Raji (cell line): Measurements from ENCODE around the gene URB2.

Experiments
- POLR2A ChIP-seq: IDR thresholded peaks from 2 replicates; pipeline ENCODE4 v1.6.1; 2011; ENCODE audit warnings: low read depth, low read length, control low read depth; ENCODE audit not compliant: insufficient read depth

The URB2 gene

DNA sequence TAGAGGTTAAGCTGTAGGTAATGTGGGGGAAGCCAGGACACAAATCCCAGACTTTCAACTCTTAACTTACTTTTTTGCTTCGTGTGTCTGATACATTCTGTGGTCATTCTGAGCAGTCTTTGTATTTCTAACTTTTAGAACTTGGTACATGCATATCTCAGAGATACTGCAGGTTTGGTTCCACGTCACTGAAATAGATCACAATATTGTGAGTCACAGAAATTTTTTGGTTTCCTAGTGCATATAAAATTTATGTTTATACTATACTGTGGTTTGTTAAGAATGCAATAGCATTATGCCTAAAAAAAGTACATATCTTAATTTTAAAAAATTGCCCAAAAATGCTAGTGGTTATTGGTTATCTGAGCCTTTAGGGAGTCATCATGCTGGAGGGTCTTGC is 3.2 kb downstream of the URB2 start:
- TF ChIP-seq POLR2A = no peak

DNA sequence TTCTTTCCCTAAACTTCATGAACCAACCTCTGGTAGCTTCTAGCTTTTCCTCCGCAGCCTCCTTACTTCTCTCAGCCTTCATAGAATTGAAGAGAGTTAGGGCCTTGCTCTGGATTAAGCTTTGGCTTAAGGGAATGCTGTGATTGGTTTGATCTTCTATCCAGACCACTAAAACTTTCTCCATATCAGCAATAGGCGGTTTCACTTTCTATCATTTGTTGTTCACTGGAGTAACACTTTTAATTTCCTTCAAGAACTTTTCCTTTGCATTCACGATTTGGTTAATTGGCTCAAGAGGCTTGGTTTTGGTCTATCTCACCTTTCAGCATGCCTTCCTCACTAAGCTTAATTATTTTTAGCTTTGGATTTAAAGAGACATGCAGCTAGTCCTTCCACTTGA is 5.1 kb downstream of the URB2 start:
- no peak for TF ChIP-seq POLR2A

DNA sequence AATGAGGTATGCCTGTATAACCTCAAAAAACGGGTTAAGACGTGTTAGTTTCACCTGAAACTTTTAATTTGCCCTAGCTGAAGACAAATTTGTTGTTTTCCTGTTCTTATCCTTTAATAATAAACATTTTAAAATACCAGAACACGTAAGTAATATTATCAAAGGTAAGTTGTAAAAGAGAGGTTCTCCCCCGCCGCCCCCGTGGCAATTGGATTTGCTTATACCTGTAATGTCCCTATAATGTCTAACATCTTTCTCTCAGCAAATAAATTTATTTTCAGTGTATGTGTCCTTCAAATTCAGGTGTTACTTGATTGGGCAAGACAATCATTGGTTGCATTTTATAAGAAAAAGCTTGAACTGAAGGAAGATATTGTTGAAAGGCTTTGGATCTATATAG is 5.9 kb downstream of the URB2 start:
- TF ChIP-seq POLR2A = no peak

DNA sequence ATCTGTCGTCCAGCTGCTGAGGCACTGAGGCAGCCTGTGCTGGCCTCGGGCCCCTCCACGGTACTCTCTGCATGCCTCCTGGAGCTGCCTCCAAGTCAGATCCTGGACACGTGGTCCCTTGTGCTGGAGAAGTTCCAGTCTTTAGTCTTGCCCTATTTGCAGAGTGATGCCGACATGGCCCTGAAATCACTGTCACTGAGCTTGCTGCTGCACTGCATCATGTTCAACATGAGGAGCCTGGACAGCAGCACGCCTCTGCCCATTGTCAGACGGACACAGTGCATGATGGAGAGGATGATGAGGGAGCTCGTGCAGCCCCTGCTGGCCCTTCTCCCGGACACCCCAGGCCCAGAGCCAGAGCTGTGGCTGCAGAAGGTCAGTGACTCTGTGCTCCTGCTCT is 10.0 kb downstream of the URB2 start:
- TF ChIP-seq POLR2A = no peak

DNA sequence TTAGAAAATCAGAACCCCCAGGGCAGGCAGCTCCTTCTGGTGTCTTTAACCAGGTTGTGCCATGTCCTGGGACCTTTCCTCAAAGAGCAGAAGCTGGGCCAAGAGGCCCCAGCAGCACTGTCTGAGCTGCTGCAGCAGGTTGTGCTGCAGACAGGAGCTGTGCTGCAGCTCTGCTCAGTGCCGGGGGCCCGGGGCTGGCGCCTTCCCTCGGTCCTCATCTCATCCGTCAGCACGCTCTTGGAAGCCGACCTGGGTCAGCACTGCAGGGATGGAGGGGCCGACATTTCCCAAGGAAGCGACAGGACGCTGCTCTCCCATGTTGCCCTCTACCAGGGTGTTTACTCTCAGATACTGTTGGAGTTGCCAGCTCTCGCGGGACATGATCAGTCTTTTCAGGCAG is 11.7 kb downstream of the URB2 start:
- no peak for TF ChIP-seq POLR2A

DNA sequence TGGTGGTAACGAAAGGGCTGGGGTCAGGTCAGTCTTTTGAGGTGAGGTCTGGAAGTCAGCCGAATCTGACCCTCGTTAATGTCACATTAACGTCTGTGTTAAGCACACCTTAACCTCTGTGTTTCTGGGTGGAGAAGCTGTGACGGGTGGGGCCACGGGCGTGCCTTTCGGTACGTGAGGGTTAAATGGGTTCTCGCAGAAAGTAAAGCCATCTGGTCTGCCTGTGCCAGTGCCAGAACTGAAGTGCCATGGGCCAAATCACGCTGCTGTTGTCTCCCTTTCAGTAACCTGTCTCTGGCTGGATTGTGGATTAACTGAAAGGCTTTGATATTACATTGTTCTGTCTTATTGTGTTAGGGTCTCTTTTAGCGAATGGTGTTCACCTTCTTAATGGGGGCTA is 14.4 kb downstream of the URB2 start:
- no peak for TF ChIP-seq POLR2A

DNA sequence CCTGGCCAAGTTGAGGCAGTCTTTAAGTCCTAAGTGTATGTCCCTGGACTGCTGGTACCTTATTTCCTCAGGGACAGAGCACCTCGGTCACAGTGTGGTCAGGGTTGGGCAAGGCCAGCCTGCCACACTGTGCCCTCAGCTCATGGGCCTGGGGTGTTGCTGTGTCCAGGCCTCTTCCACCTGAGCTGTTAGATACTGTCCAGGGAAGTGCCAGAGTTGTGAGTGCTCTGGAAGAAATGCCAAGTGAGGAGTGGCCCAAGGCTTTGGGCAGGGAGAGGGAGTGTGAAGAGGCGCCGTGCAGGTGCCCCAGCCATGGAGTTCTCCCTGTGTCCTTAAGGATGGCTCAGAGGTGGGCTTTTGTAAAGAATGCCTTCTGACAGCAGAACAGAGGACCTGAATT is 15.3 kb downstream of the URB2 start:
- no peak for TF ChIP-seq POLR2A

DNA sequence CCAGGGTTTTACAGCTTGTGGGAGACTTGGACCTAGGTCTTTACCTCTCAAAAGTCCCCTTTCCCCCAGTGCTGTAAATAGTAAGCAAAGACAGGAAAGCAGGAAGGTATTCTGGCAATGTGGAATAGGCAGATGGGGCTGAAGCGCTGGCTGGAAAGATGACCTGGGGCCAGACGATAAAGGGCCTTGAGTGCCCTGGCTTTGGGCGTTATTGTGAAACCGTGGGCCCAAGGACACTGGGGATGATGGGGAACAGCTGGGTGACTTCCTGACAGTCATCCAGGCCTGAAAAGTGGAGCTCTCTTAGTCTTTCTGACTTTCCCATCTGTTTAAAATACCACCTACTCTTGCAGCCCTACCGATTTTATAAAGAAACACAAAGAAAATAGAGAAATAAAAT is 16.3 kb downstream of the URB2 start:
- TF ChIP-seq POLR2A = no peak

DNA sequence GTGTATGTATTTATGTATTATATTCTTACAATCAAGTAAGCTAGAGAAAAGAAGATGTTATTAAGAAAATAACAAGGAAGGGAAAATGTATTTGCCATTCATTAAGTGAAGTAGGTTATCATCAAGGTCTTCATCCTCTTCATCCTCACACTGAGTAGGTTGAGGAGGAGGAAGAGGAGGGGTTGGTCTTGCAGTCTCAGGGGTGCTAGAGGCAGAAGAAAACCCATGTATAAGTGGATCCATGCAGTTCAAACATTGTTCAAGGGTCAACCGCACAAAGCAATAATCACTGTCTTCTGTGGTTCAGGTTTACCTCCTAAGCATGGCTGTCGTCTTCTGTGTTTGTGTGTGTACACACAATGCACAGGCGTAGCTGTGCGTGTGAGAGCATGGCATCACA is 16.9 kb downstream of the URB2 start:
- TF ChIP-seq POLR2A = no peak

DNA sequence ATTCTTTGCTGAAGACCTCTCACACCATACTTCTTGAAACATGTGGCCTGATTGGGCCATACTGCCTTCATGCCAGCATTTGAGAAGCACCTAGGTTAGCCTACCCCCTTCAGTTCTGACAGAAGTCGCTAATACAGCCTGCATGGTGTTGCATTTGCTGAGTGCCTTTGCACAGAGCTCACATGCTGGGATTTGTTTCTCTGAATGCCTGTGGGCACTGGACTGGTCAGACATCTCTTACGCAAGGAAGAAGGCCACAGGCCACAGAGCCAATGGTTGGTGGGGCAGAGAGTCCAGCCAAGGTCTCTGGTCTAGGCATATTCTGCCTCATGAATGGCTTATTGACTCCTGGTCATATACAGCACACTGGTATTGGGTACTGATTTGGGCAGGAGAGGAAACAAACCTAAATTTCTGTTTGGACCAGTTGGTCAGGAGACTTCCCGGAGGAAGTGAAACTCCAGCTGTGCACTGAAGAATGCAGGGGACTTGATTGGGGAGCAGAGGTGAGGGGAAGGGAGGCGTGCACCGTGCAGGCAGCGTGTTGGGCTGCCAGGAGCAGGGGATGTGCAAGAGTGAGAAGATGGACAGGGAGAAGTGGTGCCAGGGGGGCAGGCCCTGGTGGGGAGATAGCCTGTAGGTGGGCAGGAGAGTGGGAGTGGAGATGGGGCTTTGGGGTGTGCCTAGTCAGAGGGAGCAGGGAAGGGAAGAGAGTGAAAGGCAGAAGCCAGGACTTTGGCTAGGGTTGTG is 18.1 kb downstream of the URB2 start:
- no peak for TF ChIP-seq POLR2A

DNA sequence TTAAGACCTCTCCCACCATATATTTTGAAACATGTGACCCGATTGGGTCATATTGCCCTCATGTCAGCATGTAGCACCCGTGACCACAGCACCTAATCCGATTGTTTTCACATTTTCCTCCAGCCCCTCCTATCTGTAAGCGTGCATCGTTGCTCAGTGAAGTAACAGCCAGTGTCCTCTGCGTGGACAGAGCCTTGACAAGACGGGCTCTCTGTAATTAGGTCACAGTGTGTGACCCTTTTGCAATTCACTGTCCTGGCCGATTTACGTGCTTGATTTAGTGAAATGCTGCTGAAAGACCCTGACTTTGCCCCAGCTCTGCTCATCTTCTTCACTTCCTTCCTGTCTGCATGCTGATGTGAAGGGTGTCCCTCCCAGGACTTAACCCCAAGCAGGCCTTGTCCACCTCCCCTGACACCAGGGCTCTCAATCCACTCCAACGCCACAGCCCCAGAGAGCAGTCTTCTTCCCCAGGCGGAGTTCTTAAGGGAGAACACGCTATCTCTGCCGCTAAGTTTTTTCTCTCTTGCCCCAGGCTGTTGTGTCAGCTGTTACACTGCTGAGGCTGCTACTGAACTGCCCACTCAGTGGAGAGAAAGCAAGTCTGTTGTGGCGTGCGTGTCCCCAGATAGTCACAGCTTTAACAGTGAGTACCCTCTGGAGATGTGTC is 19.4 kb downstream of the URB2 start:
- TF ChIP-seq POLR2A = no peak

DNA sequence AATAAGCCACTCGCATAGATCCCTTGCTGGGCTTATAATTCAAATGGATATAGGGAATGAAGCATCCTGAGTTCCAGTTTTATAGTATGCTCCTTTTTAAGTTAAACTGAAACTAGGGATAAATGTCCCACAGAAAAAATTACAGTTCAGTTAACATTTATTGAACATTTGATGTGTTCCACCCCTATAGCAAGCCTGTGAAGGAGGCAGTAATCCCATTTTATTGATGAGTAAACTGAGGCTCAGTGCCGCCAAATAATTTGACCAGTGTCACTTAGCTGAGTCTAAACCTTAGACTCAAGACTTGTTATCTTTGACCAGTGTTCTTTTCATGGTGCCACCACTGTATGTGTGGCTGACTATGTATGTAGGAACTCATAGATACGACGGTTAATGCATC is 22.4 kb downstream of the URB2 start:
- TF ChIP-seq POLR2A = no peak

DNA sequence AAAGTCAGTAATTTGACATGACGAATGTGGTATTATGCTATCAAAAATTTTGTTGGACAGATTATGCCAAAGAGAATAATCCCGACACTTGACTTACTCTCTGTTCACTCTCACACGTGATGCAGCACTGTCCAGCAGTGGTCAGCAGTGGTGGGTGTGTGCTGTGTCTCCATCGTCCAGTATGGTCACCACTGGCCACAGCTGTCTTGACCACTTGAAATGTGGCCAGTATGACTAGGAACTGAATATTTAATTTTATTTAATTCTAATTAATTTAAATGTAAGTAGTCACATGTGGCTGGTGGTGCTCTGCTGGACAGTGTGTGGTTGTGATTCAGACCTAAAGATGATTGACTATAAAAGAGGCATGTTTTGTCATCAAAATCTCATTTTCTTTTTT is 24.0 kb downstream of the URB2 start:
- no peak for TF ChIP-seq POLR2A

DNA sequence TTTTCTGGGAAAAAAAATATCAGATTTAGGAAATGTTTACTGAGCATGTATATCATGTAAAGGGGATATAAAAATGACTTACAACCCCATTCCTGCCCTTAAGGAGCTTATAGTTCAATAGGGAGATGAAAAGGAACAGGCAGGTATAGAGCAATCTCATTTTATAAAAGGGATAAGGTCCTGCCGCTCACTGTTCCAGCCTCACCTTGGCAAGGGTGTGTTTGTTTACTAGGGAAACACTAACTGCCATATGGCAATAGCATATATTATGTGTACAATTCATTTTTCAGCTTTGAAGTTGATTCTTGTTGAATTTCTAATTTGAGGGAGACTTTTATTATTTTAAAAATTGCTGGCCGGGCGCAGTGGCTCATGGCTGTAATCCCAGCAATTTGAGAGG is 25.5 kb downstream of the URB2 start:
- TF ChIP-seq POLR2A = no peak

DNA sequence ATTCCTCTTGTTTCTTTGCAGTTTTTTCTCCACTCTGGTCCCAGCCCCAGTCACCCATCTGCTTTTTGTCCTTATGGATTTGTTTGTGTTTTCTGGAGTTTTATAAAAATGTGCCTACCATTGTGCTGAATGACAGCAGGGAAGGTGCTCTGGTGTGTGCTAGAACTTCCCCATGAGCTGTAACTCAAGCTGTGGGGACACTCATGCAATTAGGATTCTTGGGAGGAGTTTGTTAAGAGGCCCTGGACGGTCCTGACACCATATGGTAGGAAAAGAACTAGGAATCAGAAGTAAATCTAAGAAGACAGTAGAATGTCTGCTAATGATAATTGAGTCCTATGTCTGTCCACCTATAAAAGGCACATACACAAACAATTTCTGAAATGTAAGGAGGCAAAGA is 27.4 kb downstream of the URB2 start:
- no peak for TF ChIP-seq POLR2A

DNA sequence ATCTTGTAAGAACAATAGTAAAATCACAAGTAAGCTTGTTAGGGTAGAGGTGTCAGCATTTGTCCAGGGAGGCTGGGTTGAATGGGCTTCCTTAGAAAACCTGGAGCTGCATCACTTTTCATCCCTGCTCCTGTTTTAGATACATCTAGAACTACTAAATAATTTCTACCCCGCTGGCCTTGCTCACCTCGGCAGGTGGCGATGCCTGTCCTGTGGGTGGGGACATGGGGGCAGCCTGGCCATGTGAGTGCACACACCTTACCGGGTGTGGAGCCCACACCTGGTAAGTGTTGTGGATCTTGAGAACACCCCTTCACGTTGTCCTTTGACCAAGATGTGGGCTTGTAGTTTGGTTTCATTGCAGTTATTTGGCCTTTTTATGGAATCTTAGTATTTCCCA is 29.7 kb downstream of the URB2 start:
- no peak for TF ChIP-seq POLR2A

DNA sequence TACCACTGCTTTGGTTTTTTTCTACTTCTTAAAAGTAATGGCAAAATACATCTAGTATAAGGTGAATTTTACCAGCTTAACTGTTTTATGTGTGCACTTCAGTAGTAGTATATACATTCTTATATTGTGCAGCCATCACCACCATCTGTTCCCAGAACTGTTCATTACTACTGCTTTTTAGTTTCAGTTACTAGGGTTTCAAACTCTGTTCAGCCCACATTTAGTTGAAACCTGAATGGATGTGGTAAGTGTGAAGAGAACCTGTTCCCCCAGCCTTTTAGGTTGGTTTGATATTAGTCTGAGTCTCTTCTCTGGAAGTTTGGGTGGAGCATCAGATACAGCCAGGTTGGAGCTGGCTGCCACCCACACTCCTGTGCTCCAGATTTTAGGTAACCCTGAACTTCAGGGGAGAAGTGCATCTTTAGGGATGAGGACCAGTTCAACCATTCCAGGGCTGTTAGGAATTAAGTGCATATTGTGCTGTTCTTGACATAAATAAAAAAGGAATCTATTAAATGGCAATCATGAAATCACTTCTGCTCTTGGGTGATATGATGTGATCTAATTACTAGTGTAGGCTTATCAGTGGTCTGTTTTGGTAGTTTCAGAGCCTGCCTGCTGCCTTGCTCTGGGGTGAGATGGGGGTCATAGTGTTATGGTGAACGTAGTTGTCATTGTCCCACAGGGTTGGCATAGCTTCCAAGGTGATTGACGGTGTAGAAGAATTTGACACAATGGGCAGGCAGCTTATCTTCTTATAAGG is 32.1 kb downstream of the URB2 start:
- no peak for TF ChIP-seq POLR2A
